GM21619 (cell line): ENCODE measurements around the gene UTP25.

ENCODE experiments used
- ATAC-seq: cut with Tn5 transposase; IDR thresholded peaks from one replicate; pipeline ENCODE4 v1.9.1; 2021; ENCODE audit not compliant: unreplicated experiment

UTP25 gene

GRCh38 chr1:209805875-209806760, 21.7 kb upstream of the UTP25 start, which contains the start of gene IRF6:
TSS of gene IRF6 (minus strand) at chr1:209806142. CDS start at chr1:209801413, 4,729 bp downstream.
- ATAC-seq = peak; percentile 91

GRCh38 chr1:209807509-209807908, 20.3 kb upstream of the UTP25 start:
- ATAC-seq = no peak

GRCh38 chr1:209808059-209808581, 19.7 kb upstream of the UTP25 start:
- ATAC-seq = no peak

GRCh38 chr1:209809611-209810010, 18.2 kb upstream of the UTP25 start:
- no peak for ATAC-seq

GRCh38 chr1:209810783-209811182, 17.0 kb upstream of the UTP25 start:
- ATAC-seq = no peak

GRCh38 chr1:209813902-209814301, 13.9 kb upstream of the UTP25 start:
- ATAC-seq = no peak

- no peak for ATAC-seq
Observed at GRCh38 chr1:209815490-209815889, 12.3 kb upstream of the UTP25 start.

GRCh38 chr1:209815931-209816341, 11.8 kb upstream of the UTP25 start:
- ATAC-seq = no peak

- no peak for ATAC-seq
Observed at GRCh38 chr1:209816923-209817322, 10.8 kb upstream of the UTP25 start.

- ATAC-seq = no peak
Observed at GRCh38 chr1:209817691-209818090, 10.1 kb upstream of the UTP25 start.

GRCh38 chr1:209819058-209819457, 8.7 kb upstream of the UTP25 start:
- ATAC-seq = no peak

- no peak for ATAC-seq
Observed at GRCh38 chr1:209820986-209821385, 6.8 kb upstream of the UTP25 start.

GRCh38 chr1:209822706-209823105, 5.1 kb upstream of the UTP25 start:
- ATAC-seq = no peak

- peak; percentile 39 for ATAC-seq
Observed at GRCh38 chr1:209823143-209824041, 4.4 kb upstream of the UTP25 start.

GRCh38 chr1:209825591-209826434, 2.0 kb upstream of the UTP25 start:
- no peak for ATAC-seq

- no peak for ATAC-seq
Observed at GRCh38 chr1:209829716-209830115, 1.9 kb downstream of the UTP25 start.

GRCh38 chr1:209830722-209831121, 3.0 kb downstream of the UTP25 start:
- ATAC-seq = no peak

GRCh38 chr1:209831615-209832014, 3.8 kb downstream of the UTP25 start:
- ATAC-seq = no peak

GRCh38 chr1:209835782-209836298, 8.1 kb downstream of the UTP25 start:
- no peak for ATAC-seq

- no peak for ATAC-seq
Observed at GRCh38 chr1:209837671-209838070, 9.9 kb downstream of the UTP25 start.
